ENCODE measurements around the gene STRIP2. TPM values are rescaled to one million over a fixed set of nuclear protein-coding genes. Genes with fewer than 3 reads are reported as not detected.
A peak's percentile ranks its signal among the peaks of the same experiment; 100 is the strongest.

Gene STRIP2
- total RNA-seq: 1 to 10 TPM in 1 of 4 donors, under 1 TPM in 1, not detected in 2; 0.37 to 2.2 TPM

- Histone ChIP-seq H3K27me3 (no peaks in the 10 kb centered on the region), H3K4me3 (peak within 1 kb of the TSS; percentile 55 to 58), H3K9me3 (no peaks in the 10 kb centered on the region), H3K4me1 (no peaks in the 10 kb centered on the region), H3K27ac (peak within 1 kb of the TSS; percentile 18 to 37), H3K36me3 (no peaks in the 10 kb centered on the region)
- DNase-seq: peak; percentile 86 to 87
- intact Hi-C loops (cut with DNase I; ENCODE audit: low total_unique reads): no loop called here
- TF ChIP-seq POLR2A (IDR thresholded peaks at IDR 0.05): peak; percentile 38 to 55
- TF ChIP-seq, protein P1, sequence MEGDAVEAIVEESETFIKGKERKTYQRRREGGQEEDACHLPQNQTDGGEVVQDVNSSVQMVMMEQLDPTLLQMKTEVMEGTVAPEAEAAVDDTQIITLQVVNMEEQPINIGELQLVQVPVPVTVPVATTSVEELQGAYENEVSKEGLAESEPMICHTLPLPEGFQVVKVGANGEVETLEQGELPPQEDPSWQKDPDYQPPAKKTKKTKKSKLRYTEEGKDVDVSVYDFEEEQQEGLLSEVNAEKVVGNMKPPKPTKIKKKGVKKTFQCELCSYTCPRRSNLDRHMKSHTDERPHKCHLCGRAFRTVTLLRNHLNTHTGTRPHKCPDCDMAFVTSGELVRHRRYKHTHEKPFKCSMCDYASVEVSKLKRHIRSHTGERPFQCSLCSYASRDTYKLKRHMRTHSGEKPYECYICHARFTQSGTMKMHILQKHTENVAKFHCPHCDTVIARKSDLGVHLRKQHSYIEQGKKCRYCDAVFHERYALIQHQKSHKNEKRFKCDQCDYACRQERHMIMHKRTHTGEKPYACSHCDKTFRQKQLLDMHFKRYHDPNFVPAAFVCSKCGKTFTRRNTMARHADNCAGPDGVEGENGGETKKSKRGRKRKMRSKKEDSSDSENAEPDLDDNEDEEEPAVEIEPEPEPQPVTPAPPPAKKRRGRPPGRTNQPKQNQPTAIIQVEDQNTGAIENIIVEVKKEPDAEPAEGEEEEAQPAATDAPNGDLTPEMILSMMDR (IDR thresholded peaks at IDR 0.05): no peak
These were observed at the start of gene STRIP2 for GRCh38 chr7:129433847-129434674. Gene STRIP2 (plus strand): TSS chr7:129434432. CDS start chr7:129434473, 41 bp downstream.

DNA sequence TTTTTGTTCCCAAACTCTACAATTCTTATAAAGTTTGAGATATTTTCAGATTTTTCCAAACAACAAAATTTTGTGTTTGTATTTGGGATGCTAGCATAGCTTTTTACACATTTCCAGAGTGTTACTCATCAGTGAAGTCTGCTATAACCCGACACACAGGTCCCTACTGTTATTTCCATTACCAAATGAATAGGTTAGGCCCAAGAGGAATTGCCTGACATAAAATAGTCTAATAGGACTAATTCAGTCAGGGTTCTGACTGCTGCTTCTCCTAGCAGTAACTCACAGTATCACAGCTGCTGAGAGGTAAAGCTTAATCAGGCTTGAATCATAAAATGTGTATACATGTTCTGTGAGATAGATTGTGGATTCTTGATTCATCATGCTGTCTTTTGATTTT is 49.1 kb upstream of the STRIP2 start:
- H3K9me3 ChIP-seq: no peaks in the 10 kb centered on the region
- intact Hi-C loops (cut with DNase I; ENCODE audit: low total_unique reads): no loop called here
- no peak for TF ChIP-seq POLR2A (IDR thresholded peaks at IDR 0.05)
- TF ChIP-seq, protein P1 (IDR thresholded peaks at IDR 0.05): no peak
- no peaks in the 10 kb centered on the region for H3K4me1 ChIP-seq
- H3K27me3 ChIP-seq: no peaks in the 10 kb centered on the region
- H3K4me3 ChIP-seq: no peak overlapping the region
- no peak for DNase-seq
- H3K27ac ChIP-seq: no peak overlapping the region
- no peaks in the 10 kb centered on the region for H3K36me3 ChIP-seq

GRCh38 chr7:129385598-129385997 is 48.6 kb upstream of the STRIP2 start:
- H3K27ac ChIP-seq: no peak overlapping the region
- TF ChIP-seq POLR2A (IDR thresholded peaks at IDR 0.05): no peak
- TF ChIP-seq, protein P1 (IDR thresholded peaks at IDR 0.05): no peak
- DNase-seq: no peak
- H3K27me3 ChIP-seq: no peaks in the 10 kb centered on the region
- no peaks in the 10 kb centered on the region for H3K9me3 ChIP-seq
- no peaks in the 10 kb centered on the region for H3K4me1 ChIP-seq
- H3K4me3 ChIP-seq: no peak overlapping the region
- intact Hi-C loops (cut with DNase I; ENCODE audit: low total_unique reads): no loop called here
- no peaks in the 10 kb centered on the region for H3K36me3 ChIP-seq

GRCh38 chr7:129386506-129386905 is 47.7 kb upstream of the STRIP2 start:
- Histone ChIP-seq H3K36me3 (no peaks in the 10 kb centered on the region), H3K9me3 (no peaks in the 10 kb centered on the region), H3K27me3 (no peaks in the 10 kb centered on the region), H3K4me3 (no peak overlapping the region), H3K27ac (no peak overlapping the region), H3K4me1 (no peaks in the 10 kb centered on the region)
- no peak for DNase-seq
- intact Hi-C loops (cut with DNase I; ENCODE audit: low total_unique reads): no loop called here
- TF ChIP-seq POLR2A (IDR thresholded peaks at IDR 0.05): no peak
- TF ChIP-seq, protein P1 (IDR thresholded peaks at IDR 0.05): no peak

- H3K27me3 ChIP-seq: no peaks in the 10 kb centered on the region
- H3K4me3 ChIP-seq: no peak overlapping the region
- intact Hi-C loops (cut with DNase I; ENCODE audit: low total_unique reads): no loop called here
- no peaks in the 10 kb centered on the region for H3K4me1 ChIP-seq
- H3K36me3 ChIP-seq: no peaks in the 10 kb centered on the region
- DNase-seq: no peak
- H3K9me3 ChIP-seq: no peaks in the 10 kb centered on the region
- H3K27ac ChIP-seq: no peak overlapping the region
- TF ChIP-seq POLR2A (IDR thresholded peaks at IDR 0.05): no peak
- TF ChIP-seq, protein P1 (IDR thresholded peaks at IDR 0.05): no peak
These were observed 46.7 kb upstream of the STRIP2 start for GRCh38 chr7:129387537-129387936.
